DLD1 (cell line): ENCODE measurements around the gene MICOS13.

Experiments
- in situ Hi-C: cut with HindIII; loops from 2 replicates; pipeline ENCODE4 v1.10.0; 2017; ENCODE audit warnings: low sequenced_read_pairs

MICOS13 gene

GRCh38 chr19:5687360-5688198, 7.3 kb upstream of the MICOS13 start:
- in situ Hi-C loops, result no loop called here

GRCh38 chr19:5686647-5687359, 6.5 kb upstream of the MICOS13 start:
- in situ Hi-C loops, result no loop called here

- in situ Hi-C loops, result no loop called here
These were observed 6.0 kb upstream of the MICOS13 start for GRCh38 chr19:5686326-5686646.

GRCh38 chr19:5684694-5685430, 4.5 kb upstream of the MICOS13 start:
- in situ Hi-C loops, result no loop called here

GRCh38 chr19:5683177-5683886, 3.0 kb upstream of the MICOS13 start:
- in situ Hi-C loops, result no loop called here

GRCh38 chr19:5682107-5682482, 1.8 kb upstream of the MICOS13 start:
- in situ Hi-C loops, result no loop called here

GRCh38 chr19:5681391-5682106, 1.2 kb upstream of the MICOS13 start:
- in situ Hi-C loops, result no loop called here

- in situ Hi-C loops, result no loop called here
These were observed 256 bp downstream of the MICOS13 start for GRCh38 chr19:5680084-5680436.

- in situ Hi-C loops, result no loop called here
These were observed 830 bp downstream of the MICOS13 start for GRCh38 chr19:5679289-5680083.

GRCh38 chr19:5678071-5678718, 2.1 kb downstream of the MICOS13 start:
- in situ Hi-C loops, result no loop called here

- in situ Hi-C loops, result no loop called here
These were observed 2.7 kb downstream of the MICOS13 start for GRCh38 chr19:5677580-5677979.

- in situ Hi-C loops, result no loop called here
These were observed 3.2 kb downstream of the MICOS13 start for GRCh38 chr19:5677136-5677535.

- in situ Hi-C loops, result no loop called here
These were observed 3.6 kb downstream of the MICOS13 start for GRCh38 chr19:5676772-5677105.

- in situ Hi-C loops, result no loop called here
These were observed 4.1 kb downstream of the MICOS13 start for GRCh38 chr19:5676105-5676771.

- in situ Hi-C loops, result no loop called here
These were observed 5.6 kb downstream of the MICOS13 start for GRCh38 chr19:5674714-5675113.

GRCh38 chr19:5673752-5674151, 6.6 kb downstream of the MICOS13 start:
- in situ Hi-C loops, result no loop called here

- in situ Hi-C loops, result no loop called here
These were observed 7.4 kb downstream of the MICOS13 start for GRCh38 chr19:5672708-5673459.

GRCh38 chr19:5671600-5671999, 8.7 kb downstream of the MICOS13 start:
- in situ Hi-C loops, result no loop called here
